Cortex of kidney (tissue), 1 donor: ENCODE results near the gene ATP23.

ENCODE experiments used
- DNase-seq: peaks from one replicate; lab custom pipeline; 2025; lab: John Stamatoyannopoulos, UW

The ATP23 gene

DNA sequence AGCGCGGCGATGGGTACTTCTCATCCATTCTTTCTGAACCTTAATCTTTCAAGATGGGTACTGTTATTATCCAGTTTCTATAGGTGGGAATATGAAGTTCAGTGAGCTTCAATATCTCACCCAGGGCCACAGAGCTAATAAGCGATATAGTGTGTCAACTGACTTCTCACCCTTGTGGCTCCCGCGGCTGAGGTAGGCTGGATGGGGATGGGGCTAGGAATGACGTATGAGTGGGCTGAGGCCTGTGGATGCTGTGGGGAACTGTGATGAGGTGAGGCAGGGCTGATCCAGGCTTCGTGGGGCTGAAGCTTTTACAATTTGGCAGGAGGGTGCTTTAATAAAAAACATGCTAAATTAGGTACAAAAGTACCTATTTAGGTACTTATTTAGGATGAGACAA, 32.9 kb upstream of the ATP23 start:
- no peak for DNase-seq

DNA sequence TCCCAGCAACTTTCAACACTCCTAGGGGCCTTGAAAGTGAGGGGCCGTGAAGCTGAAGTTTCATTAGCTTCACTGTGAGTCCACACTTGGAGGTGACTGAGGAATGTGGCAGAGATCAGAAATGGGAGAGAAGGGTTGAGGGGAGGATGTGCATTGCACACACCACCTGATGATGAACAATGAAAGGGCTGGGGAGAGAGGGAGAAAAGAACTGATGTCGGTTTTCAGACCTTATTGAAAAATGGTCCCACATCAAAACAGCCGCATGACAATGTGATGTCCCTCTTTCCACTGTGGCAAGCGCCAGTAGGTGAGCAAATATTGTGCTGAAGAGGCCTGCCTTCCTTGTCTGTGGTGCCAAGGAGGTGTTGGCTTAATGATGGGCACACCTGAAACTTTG, 32.3 kb upstream of the ATP23 start:
- no peak for DNase-seq

DNA sequence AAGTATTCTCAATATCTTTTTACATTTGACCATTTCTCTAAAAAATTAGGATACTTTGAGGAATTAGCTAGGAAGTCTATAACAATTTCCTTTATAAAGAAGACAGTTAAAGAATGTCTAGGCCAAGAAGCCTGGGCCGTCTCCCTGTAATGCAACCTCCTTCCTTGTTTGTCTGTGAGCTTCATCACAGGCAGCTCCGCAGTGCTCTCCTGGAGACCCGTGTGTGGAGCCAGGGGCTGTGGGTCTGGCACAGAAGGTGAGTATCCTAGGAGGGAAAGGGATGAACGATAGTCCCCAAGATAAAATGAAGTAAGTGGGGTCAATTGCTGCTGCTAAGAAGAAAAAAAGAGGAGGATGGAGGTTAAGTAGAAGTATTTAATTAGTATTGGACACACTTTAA, 31.8 kb upstream of the ATP23 start:
- DNase-seq = no peak

GRCh38 chr12:57918147-57918546, 23.2 kb upstream of the ATP23 start:
- DNase-seq = no peak

- DNase-seq = no peak
Measured at GRCh38 chr12:57927086-57927485, 14.3 kb upstream of the ATP23 start.

GRCh38 chr12:57929092-57929830, 12.1 kb upstream of the ATP23 start:
- no peak for DNase-seq

DNA sequence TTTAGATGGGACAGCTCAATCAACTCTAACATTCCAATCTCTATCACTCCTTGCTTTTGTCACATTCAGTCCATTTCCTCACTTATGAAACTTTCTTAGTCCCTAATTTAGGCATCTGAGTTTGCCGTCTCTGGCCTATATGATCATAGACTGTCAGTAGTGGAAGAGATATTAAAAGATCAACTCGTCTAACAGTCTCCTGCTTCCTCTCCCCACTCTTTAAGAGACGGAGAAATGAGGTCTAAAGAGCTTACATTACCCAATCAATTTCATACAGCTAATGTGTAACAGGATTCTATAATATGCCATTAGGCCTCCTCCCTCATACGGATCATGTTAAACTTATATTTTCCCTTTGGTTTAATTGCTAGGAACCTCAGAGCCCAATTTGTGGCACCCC, 6.5 kb upstream of the ATP23 start:
- no peak for DNase-seq

DNA sequence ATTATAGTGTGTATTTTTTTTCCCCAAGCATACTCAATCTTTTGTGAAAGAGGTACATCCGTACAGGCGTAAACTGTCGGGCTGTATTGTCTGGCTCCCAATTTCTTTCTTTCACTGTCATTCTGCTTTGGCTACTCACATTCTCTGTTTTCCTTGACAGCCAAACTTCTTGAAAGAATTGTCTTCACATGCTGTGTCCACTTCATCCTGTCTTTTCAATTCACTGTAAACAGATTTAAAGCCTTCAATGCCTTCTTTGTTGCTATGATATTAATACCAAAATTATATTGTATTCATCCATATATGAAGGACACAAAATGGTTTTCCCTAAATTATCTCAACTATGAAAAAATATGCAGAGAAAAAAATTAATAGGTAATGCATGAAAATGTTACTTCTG, 6.0 kb upstream of the ATP23 start:
- no peak for DNase-seq

GRCh38 chr12:57935839-57936512, 5.4 kb upstream of the ATP23 start:
- no peak for DNase-seq

DNA sequence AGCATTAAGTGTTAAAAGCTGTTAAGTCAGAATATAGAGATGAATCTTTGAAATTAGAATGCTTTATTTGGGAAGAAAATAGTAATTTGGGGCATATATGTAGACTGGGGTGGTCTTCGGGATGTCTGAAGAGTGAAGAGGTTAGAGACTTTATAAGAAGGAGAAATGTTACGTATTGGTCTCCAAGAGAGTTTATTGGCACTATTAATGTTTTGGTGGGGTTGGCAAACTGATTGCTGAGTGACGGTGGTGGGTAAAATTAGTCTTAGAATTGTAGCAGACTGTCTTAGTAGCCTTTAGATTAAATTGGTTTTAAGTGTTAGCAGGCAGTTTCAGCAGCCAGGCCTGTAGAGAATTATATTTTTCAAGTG, 4.9 kb upstream of the ATP23 start:
- no peak for DNase-seq

DNA sequence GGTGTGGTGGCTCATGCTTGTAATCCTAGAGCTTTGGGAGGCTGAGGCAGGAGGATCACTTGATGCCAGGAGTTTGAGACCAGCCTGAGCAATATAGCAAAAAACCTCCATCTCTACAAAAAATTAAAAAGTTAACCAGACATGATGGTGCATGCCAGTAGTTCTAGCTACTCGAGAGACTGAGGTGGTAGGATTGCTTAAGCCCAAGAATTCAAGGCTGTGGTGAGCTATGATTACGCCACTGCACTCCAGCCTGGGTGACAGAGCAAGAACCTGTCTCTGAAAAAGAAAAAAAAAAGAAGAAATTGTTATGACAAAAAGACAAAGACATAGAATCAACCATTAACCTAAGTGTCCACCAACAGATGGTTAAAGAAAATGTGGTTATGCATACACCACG, 2.1 kb upstream of the ATP23 start:
- DNase-seq = no peak

GRCh38 chr12:57940052-57940914, 1.1 kb upstream of the ATP23 start:
- DNase-seq = no peak

GRCh38 chr12:57940915-57941164, 527 bp upstream of the ATP23 start:
- no peak for DNase-seq

- DNase-seq = no peak
Measured at GRCh38 chr12:57943438-57944080, 2.2 kb downstream of the ATP23 start.

- DNase-seq = no peak
Measured at GRCh38 chr12:57944313-57945023, 3.1 kb downstream of the ATP23 start.

- DNase-seq = no peak
Measured at GRCh38 chr12:57952766-57953165, 11.4 kb downstream of the ATP23 start.

DNA sequence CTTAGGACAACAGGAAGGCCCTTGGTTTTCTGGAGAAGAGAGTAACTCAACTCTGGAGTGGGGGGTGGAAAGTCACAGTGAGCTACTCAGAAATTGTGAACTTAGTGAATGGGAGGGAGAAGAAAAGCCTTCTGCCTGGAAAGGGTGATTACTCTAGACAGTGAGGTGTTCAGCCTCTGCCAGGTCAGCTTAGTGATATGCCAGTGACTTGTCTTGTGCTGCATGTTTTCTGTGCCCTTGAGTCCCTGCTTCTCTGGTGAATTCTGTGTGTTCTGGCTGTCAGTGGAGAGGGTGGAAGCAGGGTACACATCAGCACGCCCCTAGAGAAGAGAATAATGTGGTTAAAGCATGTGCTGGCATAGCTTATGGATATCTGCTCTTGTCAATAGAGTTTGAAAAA, 13.4 kb downstream of the ATP23 start:
- DNase-seq = no peak

GRCh38 chr12:57958061-57958657, 16.8 kb downstream of the ATP23 start:
- no peak for DNase-seq

DNA sequence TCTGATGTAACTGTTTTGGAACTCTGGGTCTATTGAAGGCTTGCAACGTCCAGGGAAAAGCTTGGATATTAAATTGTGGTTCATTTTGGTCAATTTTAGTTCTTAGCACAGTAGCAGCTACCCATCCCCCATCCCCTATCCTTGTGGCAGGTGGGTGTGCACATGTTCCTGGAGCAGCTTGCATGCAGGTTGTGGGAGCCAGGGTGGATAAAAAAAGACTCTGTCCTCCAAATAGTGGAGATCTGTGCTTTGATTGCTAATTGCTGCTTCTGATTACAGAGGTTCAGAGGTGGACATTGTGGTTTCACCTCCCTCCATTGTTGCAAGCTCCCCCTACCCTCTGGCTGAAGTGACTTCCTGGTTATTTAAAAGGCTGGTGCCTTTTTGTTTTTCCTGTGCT, 23.1 kb downstream of the ATP23 start:
- DNase-seq = no peak

DNA sequence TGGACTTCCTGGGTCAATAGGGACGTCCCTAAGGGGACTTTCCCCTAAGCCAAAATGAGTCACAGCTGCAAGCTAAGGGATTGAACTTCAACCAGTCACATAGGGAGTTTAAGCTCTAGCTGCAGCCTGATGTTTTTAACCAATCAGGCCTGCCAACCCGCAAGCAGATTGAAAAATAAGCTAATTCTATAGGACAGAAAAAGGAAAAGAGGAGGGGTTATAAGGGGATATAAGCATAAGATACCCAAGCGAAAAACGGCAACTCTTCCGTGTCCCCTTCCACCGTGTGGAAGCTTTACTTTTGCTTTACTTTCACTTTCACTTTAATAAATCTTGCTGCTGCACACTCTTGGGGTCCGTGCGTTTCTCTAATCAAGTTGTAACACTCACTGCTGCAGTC, 24.4 kb downstream of the ATP23 start:
- DNase-seq = no peak

DNA sequence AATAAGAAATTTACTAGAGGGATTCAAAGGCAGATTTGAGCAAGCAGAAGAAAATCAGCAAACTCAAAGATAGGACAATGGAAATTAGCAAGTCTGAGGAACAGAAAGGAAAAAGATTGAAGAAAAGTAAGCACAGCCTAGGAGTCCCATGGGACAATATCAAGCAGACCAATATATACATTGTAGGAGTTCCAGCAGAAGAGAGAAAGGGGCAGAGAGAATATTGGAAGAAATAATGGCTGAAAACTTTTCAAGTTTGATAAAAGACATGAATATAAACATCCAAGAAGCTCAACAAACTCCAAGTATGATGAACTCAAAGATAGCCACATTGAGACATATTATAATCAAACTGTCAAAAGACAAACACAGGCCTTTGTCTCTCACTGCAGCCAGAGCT, 25.2 kb downstream of the ATP23 start:
- DNase-seq = no peak
